HEK293 (cell line): ENCODE results near the gene CABP7.

Experiments
- CTCF ChIP-seq: fragments of 450-650 bp; formaldehyde crosslinking; IDR thresholded peaks from 2 replicates; pipeline ENCODE4 v1.5.1; 2016; ENCODE audit warnings: missing biosample characterization, missing genetic modification characterization
- GFI1B ChIP-seq: fragments of 450-650 bp; formaldehyde crosslinking; IDR thresholded peaks from 2 replicates; pipeline ENCODE4 v1.5.1; 2016; ENCODE audit warnings: missing biosample characterization, missing genetic modification characterization

GRCh38 chr22:29697853-29698598, 21.8 kb upstream of the CABP7 start:
- TF ChIP-seq GFI1B (tag by site-specific recombination): no peak
- no peak for TF ChIP-seq CTCF
